K562 (cell line): Measurements from ENCODE around the gene FAM83E.

Experiments used
- EP300 ChIP-seq: IDR thresholded peaks from 2 replicates; pipeline ENCODE4 v1.6.1; 2012; ENCODE audit warnings: low read length, improper control_type of control experiment
- GABPA ChIP-seq: fragments of 200-800 bp; sonication (Bioruptor generic); conservative IDR thresholded peaks from 2 replicates; pipeline ENCODE4 v1.6.1; 2016; ENCODE audit warnings: low read depth, missing genetic modification characterization, missing compliant biosample characterization
- MAFG ChIP-seq: fragments of 450-650 bp; conservative IDR thresholded peaks from 2 replicates; pipeline ENCODE4 v1.6.1; 2016; ENCODE audit warnings: missing genetic modification characterization, missing compliant biosample characterization
- MTA2 ChIP-seq: fragments of 450-650 bp; IDR thresholded peaks from 2 replicates; pipeline ENCODE4 v1.6.1; 2016; ENCODE audit warnings: low read depth
- NCOA2 ChIP-seq, 2 experiments: fragments of 450-650 bp; IDR thresholded peaks; 2 replicates each; pipeline ENCODE4 v1.6.1; 2018; ENCODE audit warnings: mild to moderate bottlenecking in 2 of 2, moderate library complexity in 1 of 2; ENCODE audit not compliant: partially characterized antibody in 2 of 2
- POLR2A ChIP-seq: fragments of 450-650 bp; conservative IDR thresholded peaks from 2 replicates; pipeline ENCODE4 v1.6.1; 2016
- POLR2AphosphoS5 ChIP-seq: IDR thresholded peaks from 2 replicates; pipeline ENCODE4 v1.6.1; 2011; ENCODE audit warnings: mild to moderate bottlenecking, low read depth, low read length, moderate library complexity; ENCODE audit not compliant: control insufficient read depth, insufficient read depth
- SLC30A9 ChIP-seq: fragments of 250-450 bp; sonication (Bioruptor Pico); IDR thresholded peaks from 2 replicates; pipeline ENCODE4 v1.8.0; 2022; ENCODE audit warnings: mild to moderate bottlenecking, moderate library complexity
- ZBTB1 ChIP-seq: sonication (generic); formaldehyde crosslinking; IDR thresholded peaks from 2 replicates; pipeline ENCODE4 v1.8.1; 2023; ENCODE audit warnings: missing genetic modification reagents, low read depth, mild to moderate bottlenecking, borderline replicate concordance
- TF ChIP-seq, protein P1 (sequence below): fragments of 450-650 bp; formaldehyde crosslinking; IDR thresholded peaks from 2 replicates; pipeline ENCODE4 v1.4.0; 2020; ENCODE audit warnings: mild to moderate bottlenecking, moderate library complexity
- TF ChIP-seq, protein P2 (sequence below): sonication (generic); formaldehyde crosslinking; IDR thresholded peaks from 2 replicates; pipeline ENCODE4 v1.9.0; 2022; ENCODE audit warnings: mild to moderate bottlenecking, missing genetic modification reagents
- TF ChIP-seq, protein P3 (sequence below), 3 experiments: IDR thresholded peaks in 2 of 3; conservative IDR thresholded peaks in 1 of 3; 2 replicates each; pipeline ENCODE4 v1.5.1; 2011 to 2012; ENCODE audit warnings: low read length in 3 of 3, mild to moderate bottlenecking in 3 of 3, control low read depth in 2 of 3, improper control_type of control experiment in 1 of 3, inconsistent platforms in 1 of 3, low read depth in 1 of 3, mixed read lengths in 1 of 3, moderate library complexity in 1 of 3; ENCODE audit not compliant: insufficient read depth in 2 of 3
- TF ChIP-seq, protein P4 (sequence below): sonication (generic); formaldehyde crosslinking; IDR thresholded peaks from 2 replicates; pipeline ENCODE4 v1.8.1; 2023; ENCODE audit warnings: mild to moderate bottlenecking, missing genetic modification reagents

DNA sequence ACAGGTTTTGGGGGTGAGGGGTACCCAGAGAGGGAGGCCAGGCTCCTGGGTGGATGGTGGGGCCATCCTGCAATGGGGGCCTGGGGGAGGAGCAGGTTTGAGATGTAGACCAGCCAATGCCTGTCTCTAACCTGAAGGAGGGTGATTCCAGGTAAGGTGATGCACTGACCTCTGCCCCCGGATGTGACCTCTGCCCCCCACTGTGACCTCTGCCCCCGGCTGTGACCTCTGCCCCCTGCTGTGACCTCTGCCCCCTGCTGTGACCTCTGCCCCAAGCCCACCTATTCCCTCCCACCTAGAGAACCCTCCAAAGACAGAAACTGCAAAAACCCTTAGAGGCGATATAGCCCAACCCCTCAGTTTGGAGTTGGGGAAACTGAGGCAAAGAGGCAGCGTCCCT is 18.6 kb downstream of the FAM83E start:
- TF ChIP-seq MTA2, result no peak
- TF ChIP-seq, protein P1, sequence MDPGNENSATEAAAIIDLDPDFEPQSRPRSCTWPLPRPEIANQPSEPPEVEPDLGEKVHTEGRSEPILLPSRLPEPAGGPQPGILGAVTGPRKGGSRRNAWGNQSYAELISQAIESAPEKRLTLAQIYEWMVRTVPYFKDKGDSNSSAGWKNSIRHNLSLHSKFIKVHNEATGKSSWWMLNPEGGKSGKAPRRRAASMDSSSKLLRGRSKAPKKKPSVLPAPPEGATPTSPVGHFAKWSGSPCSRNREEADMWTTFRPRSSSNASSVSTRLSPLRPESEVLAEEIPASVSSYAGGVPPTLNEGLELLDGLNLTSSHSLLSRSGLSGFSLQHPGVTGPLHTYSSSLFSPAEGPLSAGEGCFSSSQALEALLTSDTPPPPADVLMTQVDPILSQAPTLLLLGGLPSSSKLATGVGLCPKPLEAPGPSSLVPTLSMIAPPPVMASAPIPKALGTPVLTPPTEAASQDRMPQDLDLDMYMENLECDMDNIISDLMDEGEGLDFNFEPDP (CRISPR knock-in tag), result no peak
- TF ChIP-seq, protein P2, sequence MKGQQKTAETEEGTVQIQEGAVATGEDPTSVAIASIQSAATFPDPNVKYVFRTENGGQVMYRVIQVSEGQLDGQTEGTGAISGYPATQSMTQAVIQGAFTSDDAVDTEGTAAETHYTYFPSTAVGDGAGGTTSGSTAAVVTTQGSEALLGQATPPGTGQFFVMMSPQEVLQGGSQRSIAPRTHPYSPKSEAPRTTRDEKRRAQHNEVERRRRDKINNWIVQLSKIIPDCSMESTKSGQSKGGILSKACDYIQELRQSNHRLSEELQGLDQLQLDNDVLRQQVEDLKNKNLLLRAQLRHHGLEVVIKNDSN, result no peak
- TF ChIP-seq ZBTB1, result no peak
- TF ChIP-seq, protein P3, sequence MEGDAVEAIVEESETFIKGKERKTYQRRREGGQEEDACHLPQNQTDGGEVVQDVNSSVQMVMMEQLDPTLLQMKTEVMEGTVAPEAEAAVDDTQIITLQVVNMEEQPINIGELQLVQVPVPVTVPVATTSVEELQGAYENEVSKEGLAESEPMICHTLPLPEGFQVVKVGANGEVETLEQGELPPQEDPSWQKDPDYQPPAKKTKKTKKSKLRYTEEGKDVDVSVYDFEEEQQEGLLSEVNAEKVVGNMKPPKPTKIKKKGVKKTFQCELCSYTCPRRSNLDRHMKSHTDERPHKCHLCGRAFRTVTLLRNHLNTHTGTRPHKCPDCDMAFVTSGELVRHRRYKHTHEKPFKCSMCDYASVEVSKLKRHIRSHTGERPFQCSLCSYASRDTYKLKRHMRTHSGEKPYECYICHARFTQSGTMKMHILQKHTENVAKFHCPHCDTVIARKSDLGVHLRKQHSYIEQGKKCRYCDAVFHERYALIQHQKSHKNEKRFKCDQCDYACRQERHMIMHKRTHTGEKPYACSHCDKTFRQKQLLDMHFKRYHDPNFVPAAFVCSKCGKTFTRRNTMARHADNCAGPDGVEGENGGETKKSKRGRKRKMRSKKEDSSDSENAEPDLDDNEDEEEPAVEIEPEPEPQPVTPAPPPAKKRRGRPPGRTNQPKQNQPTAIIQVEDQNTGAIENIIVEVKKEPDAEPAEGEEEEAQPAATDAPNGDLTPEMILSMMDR (IDR thresholded peaks at IDR 0.05 in 2 of 3, conservative IDR thresholded peaks at IDR 0.05 in 1 of 3; ENCODE audit: insufficient read depth in 2 of 3, low read depth in 1 of 3, low read length in 3 of 3), result no peak
- TF ChIP-seq SLC30A9 (CRISPR knock-in tag), result no peak
- no peak for TF ChIP-seq POLR2A
- TF ChIP-seq GABPA (tag), result no peak
- no peak for TF ChIP-seq EP300
- TF ChIP-seq NCOA2 (IDR thresholded peaks at IDR 0.05; ENCODE audit: partially characterized antibody in 2 of 2), result no peak
- TF ChIP-seq POLR2AphosphoS5, result no peak
- TF ChIP-seq, protein P4, sequence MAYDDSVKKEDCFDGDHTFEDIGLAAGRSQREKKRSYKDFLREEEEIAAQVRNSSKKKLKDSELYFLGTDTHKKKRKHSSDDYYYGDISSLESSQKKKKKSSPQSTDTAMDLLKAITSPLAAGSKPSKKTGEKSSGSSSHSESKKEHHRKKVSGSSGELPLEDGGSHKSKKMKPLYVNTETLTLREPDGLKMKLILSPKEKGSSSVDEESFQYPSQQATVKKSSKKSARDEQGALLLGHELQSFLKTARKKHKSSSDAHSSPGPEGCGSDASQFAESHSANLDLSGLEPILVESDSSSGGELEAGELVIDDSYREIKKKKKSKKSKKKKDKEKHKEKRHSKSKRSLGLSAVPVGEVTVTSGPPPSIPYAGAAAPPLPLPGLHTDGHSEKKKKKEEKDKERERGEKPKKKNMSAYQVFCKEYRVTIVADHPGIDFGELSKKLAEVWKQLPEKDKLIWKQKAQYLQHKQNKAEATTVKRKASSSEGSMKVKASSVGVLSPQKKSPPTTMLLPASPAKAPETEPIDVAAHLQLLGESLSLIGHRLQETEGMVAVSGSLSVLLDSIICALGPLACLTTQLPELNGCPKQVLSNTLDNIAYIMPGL (CRISPR knock-in tag), result no peak
- no peak for TF ChIP-seq MAFG (tag)
